ENCODE measurements around the gene SEPTIN1.
A peak's percentile ranks its signal among the peaks of the same experiment; 100 is the strongest.
"Not testable (repeated sequence)": the region's sequence is repeated elsewhere in the genome, so short reads cannot be mapped to it uniquely, and the experiment has no call there.

SEPTIN1 gene

DNA sequence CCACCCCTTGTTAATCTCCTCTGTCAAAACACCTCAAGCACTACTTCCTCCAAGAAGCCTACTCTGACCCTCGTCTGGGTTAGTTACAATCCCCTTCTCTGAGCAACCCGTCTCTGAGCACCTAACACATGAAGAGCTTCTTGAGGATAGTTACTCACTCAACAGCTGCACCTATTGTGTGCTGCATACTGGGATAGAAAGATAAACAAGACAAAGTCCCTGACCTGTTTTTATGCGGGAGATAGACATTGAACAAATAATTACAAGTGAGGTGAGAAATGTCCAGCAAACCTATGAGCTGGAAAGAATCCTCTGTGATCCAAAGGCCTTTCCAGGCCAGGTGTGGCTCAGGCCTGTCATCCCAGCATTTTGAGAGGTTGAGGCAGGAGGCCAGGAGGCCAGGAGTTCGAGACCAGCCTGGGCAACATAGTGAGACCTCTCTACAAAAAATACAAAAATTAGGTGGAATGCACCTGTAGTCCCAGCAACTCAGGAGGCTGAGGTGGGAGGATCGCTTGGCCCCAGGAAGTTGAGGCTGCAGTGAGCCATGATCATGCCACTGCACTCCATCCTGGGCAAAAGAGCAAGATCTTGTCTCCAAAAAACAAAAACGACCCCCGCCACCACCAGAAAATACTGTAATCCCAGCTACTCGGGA lies 19.5 kb upstream of the SEPTIN1 start:
- no peak for DNase-seq (ENCODE audit: low spot score)

DNA sequence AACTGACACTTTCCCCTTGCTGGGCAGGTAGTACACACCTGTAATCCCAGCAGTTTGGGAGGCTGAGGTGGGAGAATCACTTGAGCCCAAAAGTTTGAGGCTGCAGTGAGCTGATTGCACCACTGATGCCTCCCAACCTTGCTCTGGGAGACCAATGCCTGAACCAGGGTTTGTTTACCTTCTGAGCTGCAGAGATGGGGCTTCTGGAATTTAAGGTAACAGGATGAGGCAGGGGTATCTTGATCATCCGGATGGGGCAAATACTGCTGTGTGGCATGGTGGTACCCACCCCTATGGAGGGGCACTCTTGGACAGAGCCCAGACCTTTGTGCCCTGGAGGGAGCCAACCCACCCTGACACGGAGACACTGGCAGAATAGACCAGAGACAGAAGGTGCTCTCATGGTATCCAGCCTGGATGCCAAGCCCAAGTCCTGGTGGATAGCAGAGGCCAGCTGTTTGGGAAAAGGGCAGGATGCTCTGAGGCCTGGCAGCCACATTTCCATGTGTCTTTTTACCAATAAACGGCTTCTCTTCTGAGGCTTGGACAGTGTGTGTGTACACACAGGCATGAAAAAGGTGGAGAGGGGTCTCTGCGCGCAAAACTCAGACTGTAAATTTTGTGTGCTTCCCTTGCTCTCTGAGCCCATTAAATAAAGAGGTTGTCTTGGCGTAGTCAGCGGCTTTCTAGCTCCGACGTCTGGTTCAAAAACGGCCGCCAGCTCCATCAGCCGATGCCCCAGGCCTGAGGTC lies 17.2 kb upstream of the SEPTIN1 start:
- DNase-seq (ENCODE audit: low spot score) = no peak

DNA sequence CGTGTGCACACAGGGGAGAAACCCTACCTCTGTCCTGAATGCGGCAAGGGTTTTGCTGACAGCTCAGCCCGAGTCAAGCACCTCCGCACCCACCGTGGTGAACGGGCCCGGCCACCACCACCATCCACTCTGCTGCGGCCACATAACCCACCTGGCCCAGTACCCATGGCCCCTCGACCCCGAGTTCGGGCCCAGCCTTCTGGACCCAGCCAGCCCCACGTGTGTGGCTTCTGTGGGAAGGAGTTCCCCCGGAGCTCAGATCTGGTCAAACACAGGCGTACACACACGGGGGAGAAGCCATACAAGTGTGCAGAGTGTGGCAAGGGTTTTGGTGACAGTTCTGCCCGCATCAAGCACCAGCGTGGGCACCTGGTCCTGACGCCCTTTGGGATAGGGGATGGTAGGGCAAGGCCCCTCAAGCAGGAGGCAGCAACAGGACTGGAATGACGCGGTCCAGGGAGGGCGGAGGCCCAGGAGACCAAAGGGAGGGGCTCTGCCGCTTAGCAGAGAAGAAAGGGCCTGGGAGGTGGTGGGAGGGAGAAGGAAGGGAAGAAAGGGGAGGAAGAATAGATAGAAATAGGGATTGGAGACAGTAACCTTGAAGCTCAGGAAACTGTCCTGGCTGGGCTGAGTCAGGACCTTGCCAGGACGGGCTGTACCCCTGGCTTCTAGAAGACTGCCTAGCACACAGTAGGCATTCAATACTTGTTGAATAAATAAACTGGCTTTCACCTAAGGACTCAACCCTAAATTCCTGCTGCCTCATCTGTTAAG lies 16.5 kb upstream of the SEPTIN1 start:
- DNase-seq (ENCODE audit: low spot score) = no peak

DNA sequence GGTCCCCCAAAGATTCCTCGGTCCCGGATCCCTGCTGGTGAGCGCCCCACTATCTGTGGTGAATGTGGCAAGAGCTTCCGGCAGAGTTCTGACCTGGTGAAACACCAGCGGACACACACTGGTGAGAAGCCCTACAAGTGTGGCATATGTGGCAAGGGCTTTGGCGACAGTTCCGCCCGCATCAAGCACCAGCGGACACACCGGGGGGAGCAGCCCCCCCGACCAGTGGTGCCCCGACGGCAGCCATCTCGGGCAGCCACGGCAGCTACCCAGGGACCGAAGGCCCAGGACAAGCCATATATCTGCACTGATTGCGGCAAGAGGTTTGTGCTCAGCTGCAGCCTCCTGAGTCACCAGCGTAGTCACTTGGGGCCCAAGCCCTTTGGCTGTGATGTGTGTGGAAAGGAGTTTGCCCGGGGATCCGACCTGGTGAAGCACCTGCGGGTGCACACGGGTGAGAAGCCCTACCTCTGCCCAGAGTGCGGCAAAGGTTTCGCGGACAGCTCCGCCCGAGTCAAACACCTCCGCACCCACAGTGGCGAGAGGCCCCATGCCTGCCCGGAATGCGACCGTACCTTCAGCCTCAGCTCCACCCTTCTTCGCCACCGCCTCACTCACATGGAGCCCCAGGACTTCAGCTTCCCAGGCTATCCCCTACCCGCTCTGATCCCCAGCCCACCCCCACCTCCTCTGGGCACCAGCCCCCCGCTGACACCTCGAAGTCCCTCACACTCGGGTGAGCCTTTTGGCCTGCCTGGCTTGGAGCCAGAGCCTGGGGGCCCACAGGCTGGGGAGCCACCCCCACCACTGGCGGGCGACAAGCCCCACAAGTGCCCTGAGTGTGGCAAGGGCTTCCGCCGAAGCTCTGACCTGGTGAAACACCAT lies 15.7 kb upstream of the SEPTIN1 start:
- no peak for DNase-seq (ENCODE audit: low spot score)

DNA sequence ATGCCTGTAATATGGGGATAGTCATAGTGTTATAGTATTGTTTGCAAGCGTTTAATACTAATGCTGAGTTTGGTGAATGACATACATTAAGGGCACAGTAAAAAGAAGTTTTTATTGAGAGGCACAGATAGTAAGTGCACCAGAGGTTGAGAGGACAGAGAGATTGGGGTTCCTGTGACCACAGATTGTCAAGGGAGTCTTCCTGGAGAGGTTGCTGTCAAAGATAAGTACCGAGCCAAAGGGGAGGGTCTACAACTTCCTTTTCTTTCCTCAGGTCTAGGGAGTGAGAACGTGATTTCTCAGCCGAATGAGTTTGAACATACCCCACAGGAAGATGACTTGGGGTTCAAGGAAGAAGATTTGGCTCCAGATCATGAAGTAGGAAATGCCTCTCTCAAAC lies 14.7 kb upstream of the SEPTIN1 start:
- no peak for DNase-seq (ENCODE audit: low spot score)

DNA sequence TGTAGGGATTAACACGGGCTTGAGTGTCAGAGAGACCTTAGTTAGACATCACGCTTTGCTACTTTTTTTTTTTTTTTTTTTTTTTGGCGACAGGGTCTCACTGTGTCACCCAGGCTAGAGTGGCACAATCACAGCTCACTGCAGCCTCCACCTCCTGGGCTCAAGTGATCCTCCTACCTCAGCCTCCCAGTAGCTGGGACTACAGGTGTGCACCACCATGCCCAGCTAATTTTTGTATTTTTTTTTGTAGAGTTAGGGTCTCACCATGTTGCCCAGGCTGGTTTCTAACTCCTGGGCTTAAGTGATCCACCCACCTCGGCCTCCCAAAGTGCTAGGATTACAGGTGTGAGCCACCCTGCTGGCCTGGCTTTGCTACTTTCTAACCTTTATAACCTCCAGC lies 14.3 kb upstream of the SEPTIN1 start:
- DNase-seq (ENCODE audit: low spot score) = not testable (repeated sequence)

DNA sequence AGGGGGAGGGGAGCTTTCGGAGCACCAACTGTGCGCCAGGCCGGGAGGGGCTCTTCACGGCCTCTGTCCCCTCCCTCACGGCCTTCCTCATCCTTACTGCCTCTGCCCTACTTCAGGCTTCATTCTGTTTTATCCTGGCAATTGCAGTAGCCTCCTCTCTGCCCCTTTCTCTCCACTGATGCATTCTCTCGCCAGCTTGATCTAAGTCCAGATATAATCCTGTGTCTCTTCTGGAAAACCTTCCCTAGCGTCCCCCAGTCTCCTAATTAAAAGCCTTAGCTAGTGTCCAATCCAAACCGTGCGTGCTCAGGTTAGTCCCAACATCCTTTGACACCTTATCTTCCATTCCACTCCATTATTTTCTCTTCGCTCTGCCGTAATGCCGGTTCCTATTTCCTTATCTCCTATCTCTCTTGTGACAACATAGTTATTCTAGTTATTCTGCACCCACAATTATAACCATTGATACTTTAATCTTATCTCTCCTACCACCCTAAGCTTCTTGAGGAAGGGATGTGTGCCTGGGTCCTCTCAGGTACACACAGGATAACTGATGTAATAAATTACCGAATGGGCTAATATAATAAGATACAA lies 13.7 kb upstream of the SEPTIN1 start:
- no peak for DNase-seq (ENCODE audit: low spot score)

DNA sequence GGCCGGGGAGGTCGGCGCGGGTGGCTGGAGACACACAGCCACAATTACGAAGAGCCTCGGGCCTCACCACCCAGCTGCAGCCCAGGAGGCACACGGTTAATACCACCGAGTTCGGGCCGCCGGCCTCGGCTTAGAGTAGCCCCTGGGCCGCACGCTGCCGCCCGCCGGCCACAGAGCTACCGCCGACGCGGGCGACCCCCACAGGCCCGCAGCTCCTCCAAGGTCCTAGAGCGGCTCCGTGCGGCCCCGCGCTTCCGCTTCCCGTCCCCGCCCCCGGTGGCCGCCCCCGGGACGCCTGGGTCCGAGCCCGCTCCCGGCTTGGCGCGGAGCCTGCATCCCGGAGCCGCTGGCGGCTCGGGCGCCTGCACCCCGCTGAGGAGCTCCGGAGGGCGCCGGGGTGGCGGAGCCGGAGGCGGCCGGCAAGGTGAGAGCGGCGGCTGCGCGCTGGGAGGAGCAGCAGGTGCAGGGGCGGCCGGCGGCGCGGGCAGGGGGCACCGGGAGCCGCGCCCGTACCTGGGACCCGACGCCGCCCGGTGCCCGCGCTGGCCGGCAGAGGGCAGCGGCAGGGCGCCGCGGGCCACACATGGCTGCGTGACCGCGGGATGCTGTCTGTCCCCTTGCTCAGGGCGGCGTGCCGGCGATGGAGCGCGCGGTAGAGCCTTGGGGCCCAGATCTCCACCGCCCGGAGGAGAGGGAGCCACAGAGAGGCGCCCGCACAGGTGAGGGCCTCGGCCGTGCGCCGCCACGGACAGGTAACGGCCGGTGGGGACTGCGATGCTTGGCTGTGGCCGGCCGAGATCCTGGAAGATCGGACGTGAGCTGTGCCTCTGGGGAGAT lies 13.0 kb upstream of the SEPTIN1 start, which contains the start of gene ZNF48:
TSS of gene ZNF48 (plus strand) at position 266 of the 837 bp plus-strand sequence. CDS start at position 641, 375 bp downstream.
- DNase-seq (ENCODE audit: low spot score) = peak; percentile 76

DNA sequence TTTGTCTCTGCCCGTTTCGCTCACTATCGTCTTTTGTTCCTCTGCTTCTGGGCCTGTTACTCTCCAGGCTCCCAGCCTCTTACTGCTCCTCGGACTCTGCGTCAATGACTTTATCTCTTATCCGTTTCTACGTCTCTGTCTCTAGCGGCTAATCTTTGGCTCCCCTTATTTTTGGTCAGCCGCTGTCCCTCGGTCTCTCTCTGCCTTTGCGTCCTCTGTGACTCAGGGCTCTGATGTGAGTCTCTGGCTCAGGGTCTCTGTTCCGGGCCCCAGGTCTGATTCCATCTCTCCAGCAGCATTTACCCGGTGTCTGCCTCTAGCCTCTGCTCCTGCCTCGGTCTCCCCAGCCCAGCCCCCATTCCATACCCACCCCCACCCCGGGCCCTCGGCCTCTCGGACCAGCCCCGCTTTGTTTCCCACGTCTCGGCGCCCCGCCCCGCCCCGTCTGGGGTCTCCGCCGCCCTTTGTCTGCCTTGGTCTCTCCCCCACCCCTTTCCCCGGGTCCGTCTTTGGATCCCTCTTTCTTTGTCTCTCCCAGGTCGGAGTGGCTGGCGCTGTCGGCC lies 12.3 kb upstream of the SEPTIN1 start:
- no peak for DNase-seq (ENCODE audit: low spot score)

DNA sequence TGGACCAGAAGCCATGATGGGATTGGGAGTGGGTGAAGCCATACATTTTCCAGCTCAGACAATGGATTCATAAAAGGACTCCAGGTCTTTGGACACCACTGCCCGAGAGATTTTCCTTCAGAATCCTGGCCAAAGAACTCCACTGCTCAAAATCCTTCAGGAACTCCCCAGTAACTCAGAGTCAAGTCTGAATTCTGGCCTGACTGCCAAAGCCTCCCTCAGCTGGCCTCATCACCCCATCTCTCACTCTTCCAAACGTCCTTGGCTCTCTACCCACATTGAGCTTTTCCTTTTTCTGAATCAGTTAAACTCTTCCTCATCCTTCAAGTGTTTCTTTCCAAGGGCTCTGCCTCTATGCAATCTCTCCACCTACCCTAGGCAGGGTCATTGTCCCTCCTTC lies 1.2 kb upstream of the SEPTIN1 start:
- no peak for DNase-seq (ENCODE audit: low spot score)

DNA sequence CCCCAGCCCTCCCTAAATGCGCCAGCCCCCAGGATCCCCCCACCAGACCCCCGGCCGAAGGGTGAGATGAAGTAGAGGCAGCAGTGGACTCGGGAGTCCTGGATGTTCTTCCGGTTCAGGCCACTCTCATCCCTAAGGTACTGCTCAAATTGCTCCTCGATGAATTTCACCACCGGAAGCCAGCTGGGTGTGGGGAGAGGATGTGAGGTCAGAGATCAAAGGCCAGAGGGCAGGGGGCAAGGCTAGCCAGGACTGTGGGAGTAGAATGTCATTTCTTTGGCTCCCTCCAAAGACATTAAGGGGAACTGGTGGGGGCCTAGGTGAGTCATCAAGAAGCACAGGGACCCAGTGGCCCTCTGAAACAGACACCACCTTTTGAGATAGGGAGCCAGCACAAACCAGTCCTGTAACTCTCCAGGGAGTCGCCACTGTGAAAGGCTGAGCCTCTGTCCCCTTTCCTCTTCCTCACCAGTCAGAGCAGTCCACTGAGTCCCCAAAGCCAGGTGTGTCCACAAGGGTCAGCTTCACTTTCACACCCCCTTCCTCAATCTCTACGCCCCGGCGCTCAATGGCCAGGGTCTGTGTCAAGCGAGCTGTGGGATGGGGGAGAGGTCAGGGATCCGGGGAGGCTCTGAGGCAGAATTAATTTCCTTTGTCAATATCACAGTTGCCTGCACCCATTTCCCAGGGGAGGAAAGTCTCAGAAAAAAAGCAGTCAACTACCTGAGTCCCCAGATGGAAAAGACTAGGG lies 895 bp downstream of the SEPTIN1 start:
- no peak for DNase-seq (ENCODE audit: low spot score)

DNA sequence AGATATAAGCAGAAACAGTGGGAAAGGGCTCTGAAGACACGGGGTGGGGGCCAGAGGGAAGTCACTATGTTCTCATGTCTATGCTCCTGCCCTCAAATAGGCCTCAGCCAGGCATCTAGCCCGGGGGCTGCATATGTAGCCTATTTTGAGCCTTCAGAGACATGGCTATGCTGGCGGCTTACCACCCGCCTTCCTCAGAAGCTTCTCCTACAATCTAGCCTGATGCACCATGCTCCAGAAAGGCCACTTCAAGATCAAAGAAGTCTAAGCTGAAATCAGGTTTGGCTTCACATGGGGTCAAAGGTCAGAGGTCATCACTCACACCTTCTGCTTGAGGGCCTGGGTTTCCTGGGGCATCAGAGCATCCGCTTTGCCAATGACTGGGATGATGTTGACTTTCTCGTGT lies 1.6 kb downstream of the SEPTIN1 start:
- no peak for DNase-seq (ENCODE audit: low spot score)

DNA sequence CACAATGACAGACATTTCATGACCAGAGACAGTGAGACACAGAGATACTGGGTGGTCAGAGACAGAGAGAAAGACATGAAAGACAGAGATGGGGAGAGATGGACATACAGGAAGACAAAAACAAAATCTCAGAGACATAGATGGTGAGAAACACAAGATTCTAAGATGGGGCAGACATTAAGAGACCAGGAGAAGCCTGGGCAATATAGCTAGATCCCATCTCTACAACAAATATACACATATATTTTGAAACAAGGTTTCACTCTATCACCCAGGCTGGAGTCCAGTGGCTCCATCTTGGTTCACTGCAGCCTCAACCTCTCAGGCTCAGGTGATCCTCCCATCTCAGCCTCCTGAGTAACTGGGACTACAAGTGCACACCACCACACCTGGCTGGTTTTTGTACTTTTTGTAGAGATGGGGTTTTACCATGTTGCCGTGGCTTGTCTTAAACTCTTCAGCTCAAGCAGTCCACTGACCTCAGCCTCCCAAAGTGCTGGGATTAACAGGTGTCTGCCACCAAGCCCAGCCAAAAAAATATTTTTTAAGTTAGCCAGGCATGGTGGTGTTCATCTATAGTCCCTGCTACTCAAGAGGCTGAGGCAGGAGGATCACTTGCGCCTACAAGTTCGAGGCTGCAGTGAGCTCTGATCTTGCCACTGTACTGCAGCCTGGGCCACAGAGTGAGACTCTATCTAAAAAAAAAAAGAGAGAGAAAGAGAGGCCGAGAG lies 2.1 kb downstream of the SEPTIN1 start:
- DNase-seq (ENCODE audit: low spot score) = no peak

DNA sequence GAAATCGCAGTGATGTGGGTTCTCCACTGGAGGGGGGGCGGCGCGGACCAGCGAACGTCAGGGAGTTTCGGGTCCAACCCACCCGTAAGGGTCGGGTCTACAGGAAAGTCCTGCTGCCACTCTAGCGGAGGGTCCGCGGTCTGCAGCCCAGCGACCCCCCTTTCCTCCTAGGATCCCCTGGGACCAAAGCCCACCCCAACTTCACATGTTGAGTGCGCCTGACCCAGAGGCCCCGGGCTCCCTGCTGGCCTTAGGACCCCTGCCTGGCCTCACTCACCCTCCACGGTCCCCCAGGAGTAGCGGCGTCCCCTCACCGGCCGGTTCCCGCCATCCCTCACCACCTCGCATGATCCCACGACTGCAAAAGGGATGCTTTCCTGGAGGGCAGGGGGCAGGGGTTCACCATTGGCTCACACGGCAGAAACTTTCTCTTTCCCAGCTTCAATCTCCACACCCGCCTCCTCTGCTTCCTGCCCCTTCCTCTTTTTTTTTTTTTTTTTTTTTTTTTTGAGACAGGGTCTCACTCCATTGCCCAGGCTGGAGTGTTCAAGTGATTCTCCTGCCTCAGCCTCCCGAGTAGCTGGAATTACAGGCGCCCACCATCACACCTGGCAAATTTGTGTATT lies 3.1 kb downstream of the SEPTIN1 start:
- DNase-seq (ENCODE audit: low spot score) = no peak

DNA sequence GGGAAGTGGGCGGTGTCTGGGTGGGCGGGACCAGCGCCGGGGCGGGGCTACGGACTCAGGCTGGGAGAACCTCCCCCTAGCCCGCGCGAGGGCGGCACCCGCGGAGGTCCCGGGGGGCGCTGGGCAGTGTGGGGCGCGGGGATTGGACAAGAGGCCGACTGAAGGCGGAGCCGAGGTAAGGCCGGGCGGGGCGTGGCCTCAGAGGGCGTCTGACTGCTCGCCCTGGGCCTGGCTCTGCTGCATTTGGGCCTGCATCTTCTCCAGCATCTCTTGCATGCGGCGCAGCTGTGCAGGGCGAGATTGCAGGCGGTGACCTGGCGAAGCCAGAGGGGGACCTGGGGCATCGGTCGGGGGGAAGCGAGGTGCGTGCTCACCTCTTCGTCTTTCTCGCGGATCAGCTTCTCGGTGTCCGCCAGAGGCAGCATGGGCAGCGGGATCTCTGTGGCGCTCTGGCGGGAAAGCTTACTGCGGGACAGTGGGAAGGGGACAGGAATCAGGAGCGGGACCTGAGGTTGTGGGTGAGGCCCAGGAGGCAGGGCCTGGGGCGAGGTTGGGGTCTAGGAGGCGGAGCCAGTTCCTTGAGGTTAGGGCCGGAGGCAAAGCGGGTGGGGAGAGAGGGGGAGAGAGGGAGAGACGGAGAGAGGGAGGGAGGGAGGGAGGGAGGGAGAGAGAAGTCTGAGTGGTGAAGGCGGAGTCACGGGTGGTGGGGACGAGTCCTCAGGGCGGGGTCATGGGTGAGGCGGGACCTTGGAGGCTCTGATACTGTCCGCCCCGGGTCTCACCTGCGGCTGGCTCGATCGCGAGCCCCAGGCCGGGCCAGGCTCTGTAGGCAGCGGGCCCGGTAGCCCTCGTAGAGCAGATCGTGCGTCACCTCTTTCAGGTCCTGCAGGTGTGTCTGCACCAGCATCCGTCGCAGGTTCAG lies 3.9 kb downstream of the SEPTIN1 start:
- DNase-seq (ENCODE audit: low spot score) = peak; percentile 86

DNA sequence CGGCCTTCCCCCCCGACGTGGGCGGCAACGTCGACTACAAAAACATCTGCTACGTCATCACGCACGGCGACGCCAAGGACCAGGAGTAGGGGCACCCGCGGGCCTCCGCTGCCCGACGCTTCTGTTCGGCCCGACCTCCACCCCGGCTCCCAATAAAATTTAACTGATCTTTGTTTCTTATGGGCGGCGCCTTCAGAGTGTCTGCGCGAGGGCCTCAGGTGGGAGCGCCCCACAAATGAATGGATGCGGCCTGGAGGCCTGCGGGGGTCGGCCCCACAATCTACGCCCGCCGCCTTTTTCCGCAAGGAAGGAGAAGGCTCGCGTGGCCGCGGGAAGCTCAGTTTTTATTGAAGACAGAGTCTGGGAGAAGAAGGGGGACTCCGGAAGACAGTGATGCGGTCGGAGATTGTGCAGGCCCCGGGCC lies 4.5 kb downstream of the SEPTIN1 start:
- no peak for DNase-seq (ENCODE audit: low spot score)

Data from HuH-7 (cell line).